Measurements from ENCODE around the gene IPO13.

Gene IPO13, protein sequence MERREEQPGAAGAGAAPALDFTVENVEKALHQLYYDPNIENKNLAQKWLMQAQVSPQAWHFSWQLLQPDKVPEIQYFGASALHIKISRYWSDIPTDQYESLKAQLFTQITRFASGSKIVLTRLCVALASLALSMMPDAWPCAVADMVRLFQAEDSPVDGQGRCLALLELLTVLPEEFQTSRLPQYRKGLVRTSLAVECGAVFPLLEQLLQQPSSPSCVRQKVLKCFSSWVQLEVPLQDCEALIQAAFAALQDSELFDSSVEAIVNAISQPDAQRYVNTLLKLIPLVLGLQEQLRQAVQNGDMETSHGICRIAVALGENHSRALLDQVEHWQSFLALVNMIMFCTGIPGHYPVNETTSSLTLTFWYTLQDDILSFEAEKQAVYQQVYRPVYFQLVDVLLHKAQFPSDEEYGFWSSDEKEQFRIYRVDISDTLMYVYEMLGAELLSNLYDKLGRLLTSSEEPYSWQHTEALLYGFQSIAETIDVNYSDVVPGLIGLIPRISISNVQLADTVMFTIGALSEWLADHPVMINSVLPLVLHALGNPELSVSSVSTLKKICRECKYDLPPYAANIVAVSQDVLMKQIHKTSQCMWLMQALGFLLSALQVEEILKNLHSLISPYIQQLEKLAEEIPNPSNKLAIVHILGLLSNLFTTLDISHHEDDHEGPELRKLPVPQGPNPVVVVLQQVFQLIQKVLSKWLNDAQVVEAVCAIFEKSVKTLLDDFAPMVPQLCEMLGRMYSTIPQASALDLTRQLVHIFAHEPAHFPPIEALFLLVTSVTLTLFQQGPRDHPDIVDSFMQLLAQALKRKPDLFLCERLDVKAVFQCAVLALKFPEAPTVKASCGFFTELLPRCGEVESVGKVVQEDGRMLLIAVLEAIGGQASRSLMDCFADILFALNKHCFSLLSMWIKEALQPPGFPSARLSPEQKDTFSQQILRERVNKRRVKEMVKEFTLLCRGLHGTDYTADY

DNA sequence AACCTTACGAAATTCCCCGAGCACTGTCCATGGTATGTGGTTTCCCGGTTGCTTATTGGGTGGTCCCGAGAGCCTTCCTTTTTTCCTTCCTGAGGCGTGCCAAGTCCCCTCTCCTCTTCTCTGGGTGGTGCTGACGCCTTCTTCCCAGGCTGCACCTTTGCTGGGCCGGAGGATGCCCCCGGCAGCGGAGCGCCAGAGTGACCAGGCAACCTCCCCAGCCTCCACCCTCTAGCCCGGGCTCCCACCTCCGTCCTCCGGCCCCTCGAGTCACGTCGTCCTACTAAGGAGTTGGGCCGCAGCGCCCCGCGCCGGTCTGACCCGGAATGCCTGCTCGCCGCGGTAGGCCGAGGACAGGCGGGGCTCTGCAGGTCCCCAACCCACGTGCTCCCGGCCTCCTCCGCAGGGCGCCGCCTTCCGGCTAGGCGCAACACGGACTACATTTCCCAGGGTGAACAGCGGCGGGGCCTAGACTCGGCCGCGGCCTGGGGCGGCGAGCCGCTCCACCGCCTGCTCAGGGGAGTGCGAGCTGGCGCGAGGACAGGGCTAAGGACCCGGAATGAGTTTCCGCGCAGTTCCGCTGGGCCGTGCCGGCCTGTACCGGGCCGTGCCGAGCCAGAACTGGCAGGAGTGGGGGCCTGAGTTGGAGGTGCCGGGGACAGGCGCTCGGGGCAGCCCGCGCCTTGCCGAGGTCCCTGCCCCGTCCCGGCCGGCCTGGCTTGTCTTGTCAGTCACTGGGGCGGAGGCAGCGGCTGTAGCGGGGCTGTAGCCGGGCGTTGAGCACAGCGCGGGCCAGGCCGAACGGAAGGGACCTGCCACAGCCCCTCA, at the start of gene IPO13:
TSS of gene IPO13 (plus strand) at position 715 of the 825 bp plus-strand sequence. CDS start 651 bp downstream, outside the sequence.
- DNase-seq (ENCODE audit: low spot score): peak; percentile 95

DNA sequence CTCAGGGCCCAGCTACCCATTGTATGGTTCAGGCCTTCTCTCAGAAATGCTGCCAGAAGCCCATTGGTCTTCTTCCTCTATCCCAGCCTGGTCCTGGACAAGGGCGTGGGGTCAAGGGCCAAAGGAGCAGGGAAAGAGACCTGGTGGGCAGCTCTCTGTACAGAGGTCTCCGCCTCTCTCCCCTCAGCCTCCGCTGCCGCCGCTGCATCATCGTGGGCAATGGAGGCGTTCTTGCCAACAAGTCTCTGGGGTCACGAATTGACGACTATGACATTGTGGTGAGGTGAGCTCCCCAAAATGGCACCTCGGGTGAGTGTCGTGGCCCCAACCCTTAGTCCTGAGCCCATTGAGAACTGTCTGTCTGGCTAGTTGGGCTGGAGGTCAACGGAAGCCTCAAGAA, 47.8 kb upstream of the IPO13 start:
- DNase-seq (ENCODE audit: low spot score): no peak

DNA sequence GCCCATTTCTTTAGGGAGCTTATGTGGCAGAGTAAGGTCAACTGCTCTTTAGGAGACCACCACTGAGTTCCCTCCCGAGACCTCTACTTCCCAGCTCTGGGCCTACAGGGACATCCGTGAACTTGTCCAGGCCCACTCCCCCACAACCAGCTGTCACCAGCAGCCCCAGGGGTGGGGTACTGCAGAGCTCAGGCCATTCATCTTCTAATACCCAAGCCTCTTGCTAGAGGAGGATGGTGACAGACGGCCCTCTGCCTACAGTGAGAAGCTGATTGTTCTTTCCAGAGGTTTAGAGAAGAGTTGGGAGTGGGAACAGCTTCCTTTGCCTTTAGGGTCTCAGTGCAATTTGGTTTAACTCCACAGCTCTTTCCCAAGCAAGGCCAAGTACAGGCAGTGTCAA, 46.4 kb upstream of the IPO13 start:
- no peak for DNase-seq (ENCODE audit: low spot score)

DNA sequence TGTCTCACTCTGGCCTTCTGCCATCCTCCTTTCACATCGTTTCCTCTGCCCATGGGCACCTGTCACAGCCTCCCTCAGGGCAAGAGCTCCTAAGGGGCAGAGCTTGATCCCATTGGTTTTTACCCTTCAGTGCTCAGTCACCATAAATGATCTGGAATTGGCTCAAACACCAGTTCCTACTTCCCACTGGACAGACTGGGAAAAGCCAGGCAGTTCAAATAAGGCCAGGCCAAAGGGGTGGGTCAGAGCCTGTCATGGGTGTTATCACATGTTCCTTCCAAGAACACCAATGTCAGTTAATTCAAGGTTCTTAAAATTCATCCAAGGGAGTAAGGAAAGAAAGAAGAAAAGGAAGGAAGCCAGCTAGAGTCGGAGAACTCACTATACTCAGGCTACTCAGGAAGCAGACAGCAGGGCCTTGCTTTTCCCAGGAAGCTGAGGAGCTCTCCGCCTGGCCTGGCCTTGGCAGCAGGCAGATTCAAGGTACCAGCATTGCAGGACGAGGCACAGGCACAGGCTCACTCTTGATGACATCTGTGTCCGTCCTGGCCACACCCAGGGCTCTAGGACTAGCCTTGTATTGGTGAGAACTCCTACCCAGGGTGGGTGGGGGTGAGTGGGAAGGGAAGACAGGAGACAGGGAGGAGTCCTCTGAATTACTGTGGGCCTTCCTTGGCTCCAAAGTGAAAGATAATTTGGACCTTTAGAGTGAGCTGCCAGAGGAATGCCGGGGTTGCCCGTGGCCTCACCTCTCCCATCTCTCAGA, 45.4 kb upstream of the IPO13 start:
- DNase-seq (ENCODE audit: low spot score): no peak

DNA sequence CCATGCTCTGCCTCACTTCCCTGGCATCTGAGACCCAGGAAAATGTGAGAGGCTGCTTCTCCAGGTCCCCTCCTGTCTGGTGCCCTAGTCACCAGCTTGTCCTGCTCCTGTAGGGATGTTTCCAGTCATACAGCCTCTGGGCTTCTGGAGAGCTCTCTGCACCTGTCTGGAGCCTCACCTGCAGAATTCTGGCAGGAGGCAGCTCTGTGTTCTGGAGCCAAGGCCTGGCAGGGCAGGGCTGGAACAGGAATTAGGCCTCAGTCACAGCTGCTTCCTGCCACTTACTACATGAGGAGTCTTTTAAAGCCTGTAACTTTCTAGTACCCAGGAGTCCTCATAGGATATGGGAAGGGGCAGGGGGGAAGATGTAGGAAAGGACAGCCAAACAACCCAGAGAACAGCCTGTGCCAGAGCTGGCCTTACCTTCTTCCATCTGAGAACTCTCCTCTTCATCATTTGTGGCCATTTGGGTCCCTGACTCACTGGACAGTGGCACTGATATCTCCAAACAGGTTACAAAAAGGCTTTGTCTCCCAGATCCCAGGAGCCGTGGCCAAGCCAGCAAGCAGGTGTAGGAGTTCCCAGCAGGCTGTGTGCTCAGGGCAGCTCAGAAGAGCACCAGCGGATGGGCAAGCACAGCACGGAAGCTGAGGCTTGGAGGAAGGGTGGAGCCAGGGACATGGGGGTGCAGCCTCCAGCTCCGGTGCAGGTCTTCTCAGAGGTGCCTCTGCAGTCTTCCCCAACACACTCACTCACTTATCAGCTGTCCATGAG, 44.5 kb upstream of the IPO13 start:
- DNase-seq (ENCODE audit: low spot score): no peak

DNA sequence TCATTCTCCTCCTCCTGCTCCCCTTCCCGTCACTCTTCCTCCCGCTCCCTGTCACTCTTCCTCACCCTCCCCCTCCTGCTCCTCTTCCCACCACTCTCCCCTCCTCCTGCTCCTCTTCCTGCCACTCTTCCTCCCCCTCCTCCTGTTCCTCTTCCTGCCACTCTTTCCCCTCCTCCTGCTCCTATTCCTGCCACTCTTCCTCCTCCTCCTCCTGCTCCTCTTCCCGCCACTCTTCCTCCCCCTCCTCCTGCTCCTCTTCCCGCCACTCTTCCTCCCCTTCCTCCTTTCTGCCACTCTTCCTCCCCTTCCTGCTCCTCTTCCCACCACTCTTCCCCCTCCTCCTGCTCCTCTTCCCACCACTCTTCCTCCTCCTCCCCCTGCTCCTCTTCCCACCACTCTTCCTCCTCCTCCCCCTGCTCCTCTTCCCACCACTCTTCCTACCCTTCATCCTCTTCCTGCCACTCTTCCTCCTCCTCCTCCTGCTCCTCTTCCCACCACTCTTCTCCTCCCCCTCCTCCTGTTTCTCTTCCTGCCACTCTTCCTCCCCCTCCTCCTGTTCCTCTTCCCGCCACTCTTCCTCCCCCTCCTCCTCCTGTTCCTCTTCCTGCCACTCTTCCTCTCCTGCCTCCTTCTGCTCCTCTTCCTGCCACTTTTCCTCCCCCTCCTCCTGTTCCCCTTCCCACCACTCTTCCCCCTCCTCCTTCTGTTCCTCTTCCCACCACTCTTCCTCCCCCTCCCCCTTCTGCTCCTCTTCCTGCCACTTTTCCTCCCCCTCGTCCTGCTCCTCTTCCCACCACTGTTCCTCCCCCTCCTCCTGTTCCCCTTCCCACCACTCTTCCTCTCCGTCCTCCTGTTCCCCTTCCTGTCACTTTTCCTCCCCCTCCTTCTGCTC, 41.8 kb upstream of the IPO13 start:
- DNase-seq (ENCODE audit: low spot score): no peak

DNA sequence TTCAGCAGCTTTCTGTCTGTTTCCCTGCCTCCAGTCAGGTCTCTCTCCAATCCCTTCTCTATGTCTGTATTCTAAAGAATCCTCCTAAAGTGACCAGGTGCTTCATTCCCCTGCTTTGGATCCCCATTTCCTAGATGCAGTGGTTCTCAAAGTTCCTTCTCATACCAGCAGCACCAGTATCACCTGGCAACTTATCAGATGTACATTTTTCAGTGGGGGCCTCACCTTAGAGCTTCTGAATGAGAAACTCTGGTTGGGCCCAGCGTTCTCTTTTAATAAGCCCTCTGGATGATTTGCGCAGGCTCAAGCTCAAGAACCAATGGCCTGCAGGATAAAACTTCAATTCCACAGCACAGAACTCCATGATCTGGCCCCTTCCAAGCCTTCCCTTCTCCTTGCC, 38.5 kb upstream of the IPO13 start:
- no peak for DNase-seq (ENCODE audit: low spot score)

DNA sequence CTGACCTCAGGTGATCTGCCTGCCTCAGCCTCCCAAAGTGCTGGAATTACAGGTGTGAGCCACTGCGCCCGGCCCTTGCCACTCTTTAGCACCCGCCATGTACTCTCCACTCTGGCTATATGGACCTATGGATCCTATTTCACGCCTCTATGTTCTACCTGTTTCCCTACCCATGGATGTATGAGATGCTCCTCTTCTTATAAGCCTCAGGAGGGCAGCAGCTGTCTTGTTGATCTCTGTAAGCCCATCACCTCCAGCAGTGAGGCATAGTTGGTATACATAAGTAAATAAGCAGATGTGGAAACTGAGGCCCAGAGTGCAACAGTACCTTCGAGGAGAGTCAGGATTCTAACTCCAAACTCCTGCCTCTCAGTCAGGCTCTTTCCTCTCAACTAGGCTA, 37.9 kb upstream of the IPO13 start:
- no peak for DNase-seq (ENCODE audit: low spot score)

DNA sequence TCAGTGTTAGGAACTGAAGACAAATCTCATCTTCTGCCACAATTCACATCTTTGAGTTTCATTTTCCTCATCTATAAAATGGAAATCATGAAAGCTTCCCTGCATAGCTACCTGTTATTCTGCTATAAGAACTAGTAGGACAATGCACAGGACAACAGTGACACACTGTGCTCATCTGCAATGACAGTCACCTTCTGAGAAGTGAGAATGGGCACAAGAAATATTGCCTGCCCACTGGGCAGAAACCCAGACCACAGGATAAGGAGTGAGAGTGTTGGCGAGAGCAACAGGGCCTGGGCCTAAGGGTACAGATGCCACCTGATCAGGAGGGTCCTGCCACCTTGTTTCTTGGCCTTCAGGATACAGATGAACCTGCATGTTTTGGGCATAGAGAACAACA, 36.4 kb upstream of the IPO13 start:
- DNase-seq (ENCODE audit: low spot score): no peak

DNA sequence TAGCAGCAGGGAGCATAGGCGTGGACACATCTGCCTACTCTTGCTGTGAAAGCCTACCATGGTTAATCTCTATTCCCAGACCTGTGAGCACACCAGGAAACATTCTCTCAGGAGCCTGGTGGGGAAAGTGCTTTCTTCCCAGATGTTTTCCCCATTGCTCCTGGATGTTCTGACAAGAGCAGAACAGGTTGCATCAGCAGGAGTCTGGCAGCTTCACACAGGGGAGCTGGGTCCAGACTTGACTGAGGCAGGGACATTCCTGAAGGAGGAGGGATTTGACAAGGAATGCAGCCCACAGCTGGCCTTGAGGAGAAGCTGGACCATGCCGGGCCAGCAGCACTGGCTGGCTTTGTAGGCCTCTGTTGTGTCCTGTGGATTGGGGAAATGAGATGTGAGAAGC, 34.1 kb upstream of the IPO13 start:
- no peak for DNase-seq (ENCODE audit: low spot score)

DNA sequence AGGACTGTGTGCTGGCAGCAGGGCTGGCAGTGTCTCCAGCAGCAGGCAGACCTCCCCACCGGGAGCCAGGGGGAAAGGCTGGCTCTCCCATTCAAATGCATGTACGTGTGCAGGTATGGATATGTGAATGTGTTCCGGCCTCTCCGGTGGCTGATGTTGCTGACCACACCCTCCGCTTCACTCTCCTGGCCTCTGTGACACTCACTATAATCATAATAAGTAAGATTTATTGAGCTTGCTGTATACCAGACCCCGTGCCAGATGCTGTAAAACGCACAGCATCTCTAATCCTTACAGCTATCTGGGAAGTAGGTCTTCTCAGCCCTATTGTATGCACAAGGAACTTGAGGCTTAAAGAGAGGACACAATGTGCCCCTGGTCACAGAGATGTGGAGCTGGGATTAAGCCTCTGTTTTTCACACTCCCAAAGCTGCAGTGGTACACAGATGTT, 33.7 kb upstream of the IPO13 start:
- DNase-seq (ENCODE audit: low spot score): no peak

DNA sequence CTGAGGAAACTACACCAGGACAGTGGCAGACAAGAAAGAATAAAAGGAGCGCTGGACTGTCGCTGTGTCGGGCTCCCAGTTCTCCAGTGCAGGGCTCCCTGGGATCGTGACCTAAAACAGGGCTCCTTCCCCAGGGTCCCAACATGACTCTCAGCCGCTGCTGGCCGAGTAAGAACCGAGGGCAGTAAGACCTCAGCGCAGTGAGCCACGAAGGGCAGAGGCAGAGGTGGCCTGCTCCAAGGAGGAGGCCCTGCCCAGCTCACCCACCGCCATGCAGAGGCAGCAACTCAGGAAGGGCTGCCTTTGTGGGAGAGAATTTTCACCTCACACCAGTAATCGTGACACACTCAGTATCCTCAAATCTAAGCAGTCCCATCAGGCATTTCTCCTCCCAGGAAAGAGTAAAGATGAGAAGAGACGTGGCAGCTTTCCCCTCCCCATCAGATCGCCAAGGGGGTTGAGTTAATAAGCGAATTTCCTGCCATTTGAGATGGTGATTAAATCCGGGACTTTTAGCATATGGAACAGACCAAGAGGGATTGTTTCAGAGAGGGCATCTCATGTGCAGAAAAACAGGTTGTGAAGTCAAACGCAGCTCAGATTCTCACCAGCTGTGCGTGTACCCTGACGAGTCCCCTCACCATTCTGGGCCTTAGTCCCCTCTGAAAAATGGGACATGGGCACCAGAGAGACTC, 32.9 kb upstream of the IPO13 start:
- DNase-seq (ENCODE audit: low spot score): no peak

DNA sequence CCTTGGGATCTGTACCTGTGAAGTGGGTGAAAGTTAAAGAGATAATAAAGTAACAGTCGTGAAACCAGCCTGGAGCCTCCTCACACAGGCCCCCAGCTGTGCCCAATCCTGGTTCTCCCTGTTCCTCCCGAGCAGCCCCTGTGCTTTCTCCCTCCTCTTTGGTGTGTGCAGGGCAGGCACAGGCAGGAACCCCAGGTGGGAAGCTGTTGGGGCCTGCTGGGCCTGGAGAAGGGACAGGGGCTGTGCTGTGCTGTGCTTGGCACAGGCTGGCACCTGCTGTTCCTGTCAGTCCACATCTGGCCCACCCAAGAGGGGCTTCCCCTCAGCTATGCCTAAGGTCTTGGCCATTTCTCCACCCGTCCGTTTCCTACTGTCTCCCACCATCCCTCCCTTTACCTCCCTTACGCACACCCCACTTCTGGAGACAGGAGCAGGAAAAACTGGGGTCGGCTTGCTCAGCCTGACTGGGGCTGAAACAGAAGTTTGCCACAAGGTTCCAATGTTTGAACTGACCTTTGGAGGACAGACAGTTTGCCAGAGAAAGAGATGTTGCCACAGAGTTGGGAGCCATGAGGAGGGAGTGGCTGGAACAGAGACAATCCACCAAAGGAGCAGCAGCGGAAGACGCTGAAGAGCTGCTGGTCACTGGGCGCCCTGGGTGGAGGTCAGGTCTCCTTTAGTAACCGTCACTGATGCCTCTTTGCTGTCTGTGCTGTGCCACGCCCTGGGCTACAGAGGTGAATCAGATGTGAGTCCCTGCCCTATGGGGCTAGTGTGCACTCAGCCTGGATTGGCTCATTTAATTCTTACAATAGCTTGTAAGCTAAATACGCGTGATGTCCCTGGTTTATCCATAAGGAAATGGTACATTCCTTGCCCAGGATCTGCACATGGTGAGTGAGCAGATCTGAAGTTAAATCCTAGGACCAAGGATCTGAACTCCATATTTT, 31.9 kb upstream of the IPO13 start:
- DNase-seq (ENCODE audit: low spot score): no peak

DNA sequence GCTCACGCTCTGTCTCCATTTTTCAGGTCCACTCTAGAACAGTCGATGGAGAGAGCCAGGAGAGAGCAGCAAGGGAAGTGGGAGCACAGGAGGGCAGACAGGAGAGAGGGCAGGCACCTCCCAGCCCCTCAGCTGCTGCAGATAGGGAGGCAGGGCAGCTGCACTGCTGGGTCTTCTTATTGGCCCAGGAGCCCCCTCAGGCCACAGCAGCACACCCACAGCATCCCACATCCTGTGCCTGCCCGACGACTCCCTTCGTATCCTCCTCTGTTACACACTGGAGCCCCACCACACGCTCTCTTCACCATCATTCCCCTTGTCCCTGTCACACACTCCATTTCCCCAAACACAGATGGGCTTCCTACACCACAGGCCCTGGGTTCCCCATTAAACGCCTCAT, 26.8 kb upstream of the IPO13 start:
- no peak for DNase-seq (ENCODE audit: low spot score)

DNA sequence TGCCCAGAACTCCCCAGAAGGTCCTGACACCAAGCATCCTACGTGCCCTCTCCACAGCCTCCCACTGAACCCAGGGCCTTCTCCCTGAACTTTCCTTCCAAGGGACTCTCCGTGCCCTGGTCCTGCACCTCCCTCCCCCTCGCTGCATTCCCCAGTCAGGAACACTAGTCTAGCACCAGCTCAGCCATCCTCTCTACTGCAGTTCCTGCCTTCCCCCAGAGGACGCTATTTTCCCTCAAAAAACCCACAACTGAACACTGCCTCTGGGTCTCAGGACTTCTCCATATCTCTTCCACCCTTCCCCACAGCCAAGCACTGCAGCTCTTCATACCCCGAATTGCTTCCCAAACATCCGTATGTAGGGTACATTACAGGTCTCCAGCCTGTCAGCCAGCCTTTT, 25.7 kb upstream of the IPO13 start:
- DNase-seq (ENCODE audit: low spot score): no peak

DNA sequence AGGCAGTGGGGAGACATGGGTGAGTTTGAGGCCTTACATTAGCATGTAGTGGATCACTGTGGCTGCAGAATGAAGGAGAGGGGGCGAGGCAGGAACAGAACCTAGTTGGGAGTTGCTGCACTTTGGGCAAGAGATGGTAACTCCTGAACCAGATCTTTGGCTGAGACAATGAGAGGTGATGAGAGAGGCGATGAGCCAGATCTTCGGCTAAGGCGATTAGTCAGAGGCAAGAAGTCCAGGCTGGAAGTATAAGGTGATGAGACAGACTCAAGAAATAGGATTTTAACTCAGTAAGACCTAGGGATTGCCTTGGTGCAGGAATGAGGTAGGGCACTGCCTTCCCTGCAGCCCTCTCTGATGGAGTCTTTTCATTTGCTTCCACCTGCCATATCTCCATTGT, 22.2 kb upstream of the IPO13 start:
- no peak for DNase-seq (ENCODE audit: low spot score)

DNA sequence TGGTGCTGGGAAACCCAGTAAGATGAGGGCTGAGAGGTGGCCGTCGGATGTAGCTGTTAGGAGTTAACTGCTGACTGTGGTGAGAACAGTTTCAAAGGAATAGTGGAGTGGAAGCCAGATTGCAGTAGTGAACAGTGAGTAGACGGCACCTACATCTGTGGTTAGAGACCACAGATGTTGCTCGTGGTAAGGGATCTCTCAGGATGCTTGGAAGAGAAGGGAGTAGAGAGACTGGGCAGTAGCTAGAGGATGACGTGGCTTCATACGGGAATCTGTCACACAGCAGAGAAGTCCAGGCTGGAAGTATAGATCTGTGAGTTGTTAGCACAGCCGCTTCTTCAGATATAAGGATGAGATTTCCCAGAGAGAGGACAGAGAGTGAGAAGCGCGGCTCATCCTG, 20.9 kb upstream of the IPO13 start:
- no peak for DNase-seq (ENCODE audit: low spot score)

Data from HuH-7.5 (cell line).